ENCODE data around the gene HSPB8.

HSPB8 gene

DNA sequence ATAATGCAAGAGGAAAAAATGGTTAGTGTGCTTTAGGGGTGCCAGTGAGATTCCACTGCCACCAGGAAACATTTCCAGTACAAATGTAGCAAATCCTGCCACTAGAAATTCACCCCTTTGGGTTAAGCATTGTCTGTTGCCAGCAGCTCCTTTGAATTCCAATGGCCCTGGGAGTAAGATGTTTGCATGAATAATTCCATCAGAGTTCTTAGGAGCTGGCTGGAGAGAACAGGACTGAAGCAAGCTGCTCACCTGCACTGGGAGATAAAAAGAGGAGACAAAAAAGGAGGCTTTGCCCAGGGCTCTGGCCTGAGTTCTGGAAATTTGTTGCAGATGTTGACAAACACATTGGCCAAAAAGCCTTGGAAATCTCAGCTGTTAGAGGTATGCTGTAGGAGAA lies 57.6 kb downstream of the HSPB8 start:
- no peaks in the 10 kb centered on the region for H3K36me3 ChIP-seq (ENCODE audit: insufficient read depth, low read depth, low read length)
- H3K4me1 ChIP-seq (ENCODE audit: insufficient read depth, low read length), result peaks cover 21% of the 10 kb centered on the region
- peak overlapping the region; percentile 14; the same call in 1 of the 2 replicates for H3K9ac ChIP-seq (ENCODE audit: low read depth, low read length)
- no peaks in the 10 kb centered on the region for H3K9me3 ChIP-seq (ENCODE audit: insufficient read depth, low read depth, low read length)
- no peak overlapping the region for H3K27ac ChIP-seq (ENCODE audit: low read length)
- no peaks in the 10 kb centered on the region for H3K27me3 ChIP-seq (ENCODE audit: insufficient read depth, low read length)
- no peak overlapping the region; the same call in 1 of the 2 replicates for H3K4me3 ChIP-seq (ENCODE audit: low read length)

DNA sequence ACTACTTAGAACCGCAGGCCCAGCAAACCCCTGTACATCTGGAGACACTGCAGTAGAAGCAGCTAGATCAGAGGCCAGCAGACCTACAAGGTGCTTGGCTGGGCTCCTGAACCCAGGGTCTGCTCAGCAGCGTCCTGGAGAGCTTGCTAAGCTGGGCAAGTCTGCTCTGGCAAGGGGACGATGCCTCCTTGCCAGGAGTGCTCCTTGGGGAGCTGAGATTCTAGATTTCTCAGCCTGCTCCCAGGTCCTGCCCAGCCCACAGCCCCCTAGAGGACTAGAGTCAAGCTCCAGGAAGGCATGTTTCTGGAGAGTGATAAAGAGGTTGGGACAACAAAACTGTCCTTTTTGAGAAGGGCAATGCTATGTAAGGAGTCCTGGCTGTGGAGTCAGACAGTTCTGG lies 60.3 kb downstream of the HSPB8 start:
- Histone ChIP-seq H3K9ac (ENCODE audit: low read depth, low read length) (no peak overlapping the region), H3K9me3 (ENCODE audit: insufficient read depth, low read depth, low read length) (no peaks in the 10 kb centered on the region), H3K4me1 (ENCODE audit: insufficient read depth, low read length) (peaks cover 17% of the 10 kb centered on the region), H3K27ac (ENCODE audit: low read length) (no peak overlapping the region), H3K36me3 (ENCODE audit: insufficient read depth, low read depth, low read length) (no peaks in the 10 kb centered on the region), H3K4me3 (ENCODE audit: low read length) (no peak overlapping the region), H3K27me3 (ENCODE audit: insufficient read depth, low read length) (no peaks in the 10 kb centered on the region)

DNA sequence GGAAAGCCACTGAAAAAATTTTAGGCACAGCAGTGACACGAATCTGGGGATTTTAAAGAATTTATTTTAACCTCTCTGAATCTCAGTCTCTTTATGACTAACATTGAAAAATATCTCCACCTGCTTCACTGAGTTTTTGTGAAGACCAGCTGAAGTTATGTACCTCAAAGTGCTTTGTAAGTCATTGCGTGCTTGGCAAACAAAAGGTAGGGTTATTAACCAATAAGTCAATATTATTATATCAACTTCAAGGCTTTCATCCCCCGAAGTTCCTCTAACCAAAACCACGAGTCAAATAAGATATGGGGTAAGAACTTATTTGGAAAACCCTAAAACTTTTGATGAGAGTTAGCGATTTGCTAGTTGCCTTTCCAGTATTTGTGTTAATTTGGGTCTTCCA lies 62.3 kb downstream of the HSPB8 start:
- Histone ChIP-seq H3K27ac (ENCODE audit: low read length) (no peak overlapping the region), H3K9me3 (ENCODE audit: insufficient read depth, low read depth, low read length) (no peaks in the 10 kb centered on the region), H3K27me3 (ENCODE audit: insufficient read depth, low read length) (no peaks in the 10 kb centered on the region), H3K36me3 (ENCODE audit: insufficient read depth, low read depth, low read length) (no peaks in the 10 kb centered on the region), H3K4me3 (ENCODE audit: low read length) (no peak overlapping the region), H3K4me1 (ENCODE audit: insufficient read depth, low read length) (peaks cover 11% of the 10 kb centered on the region), H3K9ac (ENCODE audit: low read depth, low read length) (no peak overlapping the region)

DNA sequence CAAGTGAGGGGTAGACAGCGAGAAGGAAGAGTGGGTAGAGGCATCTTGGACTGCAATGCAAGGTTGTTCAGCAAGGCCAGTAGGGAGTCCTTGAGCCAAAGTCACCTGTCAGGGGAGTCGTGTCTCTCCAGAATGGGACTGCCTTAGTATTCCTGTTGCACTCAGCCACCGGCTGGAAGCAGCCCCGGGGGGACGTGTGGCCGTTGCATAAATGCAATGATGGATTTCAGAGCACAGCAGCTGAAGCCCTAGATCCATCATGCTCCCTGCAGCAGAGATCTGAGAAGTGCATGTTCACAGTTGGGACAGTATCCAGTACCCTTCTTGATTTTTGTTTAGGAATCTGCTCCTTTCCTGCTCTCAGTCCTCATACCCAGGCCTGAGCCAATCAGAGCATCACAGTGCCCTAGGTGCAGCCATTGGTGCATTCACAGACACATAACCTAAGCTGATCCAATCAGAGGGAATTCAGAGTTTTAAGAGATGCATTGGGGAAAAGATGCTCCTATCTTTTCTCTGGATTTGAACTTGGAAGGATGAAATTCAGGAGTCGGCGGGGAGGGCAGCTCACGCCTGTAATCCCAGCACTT lies 62.9 kb downstream of the HSPB8 start:
- no peak overlapping the region for H3K9ac ChIP-seq (ENCODE audit: low read depth, low read length)
- no peaks in the 10 kb centered on the region for H3K27me3 ChIP-seq (ENCODE audit: insufficient read depth, low read length)
- no peak overlapping the region for H3K27ac ChIP-seq (ENCODE audit: low read length)
- no peaks in the 10 kb centered on the region for H3K9me3 ChIP-seq (ENCODE audit: insufficient read depth, low read depth, low read length)
- H3K4me1 ChIP-seq (ENCODE audit: insufficient read depth, low read length), result peaks cover 5% of the 10 kb centered on the region; the same call in 1 of the 2 replicates
- no peaks in the 10 kb centered on the region for H3K36me3 ChIP-seq (ENCODE audit: insufficient read depth, low read depth, low read length)
- no peak overlapping the region for H3K4me3 ChIP-seq (ENCODE audit: low read length)

Measured in iPS-20b (cell line).